GM23338 (cell line): ENCODE measurements around the gene FER. TPM values are rescaled to one million over a fixed set of nuclear protein-coding genes. Genes with fewer than 3 reads are reported as not detected.

Experiments
- ATAC-seq: fragments of 200-7000 bp; cut with Tn5 transposase; 3 replicates; pipeline ENCODE4 v1.9.1; 2020
- DNase-seq: peaks from one replicate; pipeline ENCODE4 v3.0.0-alpha.2; 2015; ENCODE audit warnings: low spot score
- H2AFZ ChIP-seq: fragments of 200-600 bp; sonication (generic); 2 replicates; pipeline ENCODE4 v1.8.0; 2016; ENCODE audit warnings: antibody characterized with exemption, mild to moderate bottlenecking, moderate library complexity
- H3F3A ChIP-seq: fragments of 200-600 bp; sonication (generic); replicated peaks from 2 replicates; pipeline ENCODE4 v1.8.0; 2017; ENCODE audit warnings: antibody characterized with exemption, mixed run types, low read depth
- H3K27ac ChIP-seq: fragments of 200-600 bp; sonication (generic); 2 replicates; pipeline ENCODE4 v1.6.1; 2016; ENCODE audit warnings: low read depth
- H3K27me3 ChIP-seq: fragments of 200-600 bp; sonication (generic); 2 replicates; pipeline ENCODE4 v1.8.0; 2016; ENCODE audit warnings: mild to moderate bottlenecking, mixed run types, moderate library complexity; ENCODE audit not compliant: insufficient read depth
- H3K36me3 ChIP-seq: fragments of 200-600 bp; sonication (generic); 2 replicates; pipeline ENCODE4 v1.8.0; 2016; ENCODE audit warnings: mild to moderate bottlenecking; ENCODE audit not compliant: insufficient read depth
- H3K4me1 ChIP-seq: fragments of 200-600 bp; sonication (generic); 2 replicates; pipeline ENCODE4 v1.8.0; 2016; ENCODE audit warnings: mild to moderate bottlenecking, moderate library complexity; ENCODE audit not compliant: insufficient read depth
- H3K4me2 ChIP-seq: fragments of 200-600 bp; sonication (generic); 2 replicates; pipeline ENCODE4 v1.7.1; 2017; ENCODE audit warnings: mixed run types
- H3K4me3 ChIP-seq: fragments of 200-600 bp; sonication (generic); 2 replicates; pipeline ENCODE4 v1.6.1; 2016; ENCODE audit warnings: mixed run types
- H3K79me2 ChIP-seq: fragments of 200-600 bp; sonication (generic); replicated peaks from 2 replicates; pipeline ENCODE4 v1.8.0; 2017; ENCODE audit warnings: mild to moderate bottlenecking; ENCODE audit not compliant: insufficient read depth
- H3K9me2 ChIP-seq: fragments of 200-600 bp; sonication (generic); 2 replicates; pipeline ENCODE4 v1.8.0; 2017; ENCODE audit not compliant: insufficient read depth
- H4K20me1 ChIP-seq: fragments of 200-600 bp; sonication (generic); replicated peaks from 2 replicates; pipeline ENCODE4 v1.8.0; 2017; ENCODE audit warnings: mild to moderate bottlenecking; ENCODE audit not compliant: insufficient read depth
- H3K27ac Mint-ChIP-seq: 2 replicates; pipeline ENCODE4 v1.8.0; 2020; ENCODE audit warnings: inconsistent platforms, mild to moderate bottlenecking, moderate library complexity, mixed read lengths
- H3K27me3 Mint-ChIP-seq: 3 replicates; pipeline ENCODE4 v1.8.0; 2022; ENCODE audit warnings: low read depth, mild to moderate bottlenecking, moderate library complexity, mixed read lengths, inconsistent platforms; ENCODE audit not compliant: insufficient read depth, poor library complexity
- H3K36me3 Mint-ChIP-seq: 3 replicates; pipeline ENCODE4 v1.8.0; 2021; ENCODE audit warnings: low read depth, mild to moderate bottlenecking, inconsistent platforms, moderate library complexity, mixed read lengths
- H3K4me1 Mint-ChIP-seq: 3 replicates; pipeline ENCODE4 v1.8.0; 2020; ENCODE audit warnings: mild to moderate bottlenecking, inconsistent platforms, mixed read lengths
- H3K4me3 Mint-ChIP-seq: 3 replicates; pipeline ENCODE4 v1.8.0; 2021; ENCODE audit warnings: moderate library complexity, mild to moderate bottlenecking, inconsistent platforms, mixed read lengths
- H3K9me3 Mint-ChIP-seq: 3 replicates; pipeline ENCODE4 v1.8.0; 2020; ENCODE audit warnings: moderate library complexity, mild to moderate bottlenecking, inconsistent platforms, mixed read lengths
- CREB1 ChIP-seq: fragments of 250-450 bp; sonication (Bioruptor Pico); IDR thresholded peaks from 2 replicates; pipeline ENCODE4 v1.5.0; 2020; ENCODE audit warnings: low read depth, mild to moderate bottlenecking, moderate library complexity
- ETS1 ChIP-seq: IDR thresholded peaks from 2 replicates; pipeline ENCODE4 v1.6.1; 2016; ENCODE audit warnings: antibody characterized with exemption
- EZH2 ChIP-seq: fragments of 200-600 bp; sonication (generic); IDR thresholded peaks from one replicate; pipeline ENCODE4 v1.8.0; 2017; ENCODE audit warnings: antibody characterized with exemption, mild to moderate bottlenecking, low read depth; ENCODE audit not compliant: unreplicated experiment
- NANOG ChIP-seq: IDR thresholded peaks from 2 replicates; pipeline ENCODE4 v1.6.1; 2016; ENCODE audit warnings: antibody characterized with exemption, borderline replicate concordance
- polyA plus RNA-seq: library from polyadenylated mRNA; unstranded; fragments of >200 nt; fragmentation: Nextera tagmentation; extraction: Ambion mirVana; gene quantifications from 2 replicates; pipeline ENCODE4 v1.2.1, GENCODE V29; 2016
- total RNA-seq: library from RNA; depleted of rRNA; stranded (reverse); fragments of >200 nt; shearing (Covaris generic); gene quantifications from 2 replicates; pipeline ENCODE4 v1.2.3, GENCODE V29; 2014
- TF ChIP-seq, protein P1 (sequence below): fragments of 250-450 bp; sonication (Bioruptor Pico); IDR thresholded peaks from 2 replicates; pipeline ENCODE4 v1.5.0; 2020; ENCODE audit warnings: mild to moderate bottlenecking, moderate library complexity
- TF ChIP-seq, protein P2 (sequence below): IDR thresholded peaks from one replicate; pipeline ENCODE4 v1.6.1; 2018; ENCODE audit warnings: antibody characterized with exemption; ENCODE audit not compliant: unreplicated experiment

The FER gene
- total and polyA plus RNA-seq, 2 experiments from 2014 or later: 17.4 to 34.8 TPM

- ATAC-seq (no peak), DNase-seq (no peak)
- no peaks in the 10 kb centered on the region for H3K36me3 ChIP-seq
- no peaks in the 10 kb centered on the region for H3F3A ChIP-seq
- TF ChIP-seq EZH2: no peak
- TF ChIP-seq, protein P1, sequence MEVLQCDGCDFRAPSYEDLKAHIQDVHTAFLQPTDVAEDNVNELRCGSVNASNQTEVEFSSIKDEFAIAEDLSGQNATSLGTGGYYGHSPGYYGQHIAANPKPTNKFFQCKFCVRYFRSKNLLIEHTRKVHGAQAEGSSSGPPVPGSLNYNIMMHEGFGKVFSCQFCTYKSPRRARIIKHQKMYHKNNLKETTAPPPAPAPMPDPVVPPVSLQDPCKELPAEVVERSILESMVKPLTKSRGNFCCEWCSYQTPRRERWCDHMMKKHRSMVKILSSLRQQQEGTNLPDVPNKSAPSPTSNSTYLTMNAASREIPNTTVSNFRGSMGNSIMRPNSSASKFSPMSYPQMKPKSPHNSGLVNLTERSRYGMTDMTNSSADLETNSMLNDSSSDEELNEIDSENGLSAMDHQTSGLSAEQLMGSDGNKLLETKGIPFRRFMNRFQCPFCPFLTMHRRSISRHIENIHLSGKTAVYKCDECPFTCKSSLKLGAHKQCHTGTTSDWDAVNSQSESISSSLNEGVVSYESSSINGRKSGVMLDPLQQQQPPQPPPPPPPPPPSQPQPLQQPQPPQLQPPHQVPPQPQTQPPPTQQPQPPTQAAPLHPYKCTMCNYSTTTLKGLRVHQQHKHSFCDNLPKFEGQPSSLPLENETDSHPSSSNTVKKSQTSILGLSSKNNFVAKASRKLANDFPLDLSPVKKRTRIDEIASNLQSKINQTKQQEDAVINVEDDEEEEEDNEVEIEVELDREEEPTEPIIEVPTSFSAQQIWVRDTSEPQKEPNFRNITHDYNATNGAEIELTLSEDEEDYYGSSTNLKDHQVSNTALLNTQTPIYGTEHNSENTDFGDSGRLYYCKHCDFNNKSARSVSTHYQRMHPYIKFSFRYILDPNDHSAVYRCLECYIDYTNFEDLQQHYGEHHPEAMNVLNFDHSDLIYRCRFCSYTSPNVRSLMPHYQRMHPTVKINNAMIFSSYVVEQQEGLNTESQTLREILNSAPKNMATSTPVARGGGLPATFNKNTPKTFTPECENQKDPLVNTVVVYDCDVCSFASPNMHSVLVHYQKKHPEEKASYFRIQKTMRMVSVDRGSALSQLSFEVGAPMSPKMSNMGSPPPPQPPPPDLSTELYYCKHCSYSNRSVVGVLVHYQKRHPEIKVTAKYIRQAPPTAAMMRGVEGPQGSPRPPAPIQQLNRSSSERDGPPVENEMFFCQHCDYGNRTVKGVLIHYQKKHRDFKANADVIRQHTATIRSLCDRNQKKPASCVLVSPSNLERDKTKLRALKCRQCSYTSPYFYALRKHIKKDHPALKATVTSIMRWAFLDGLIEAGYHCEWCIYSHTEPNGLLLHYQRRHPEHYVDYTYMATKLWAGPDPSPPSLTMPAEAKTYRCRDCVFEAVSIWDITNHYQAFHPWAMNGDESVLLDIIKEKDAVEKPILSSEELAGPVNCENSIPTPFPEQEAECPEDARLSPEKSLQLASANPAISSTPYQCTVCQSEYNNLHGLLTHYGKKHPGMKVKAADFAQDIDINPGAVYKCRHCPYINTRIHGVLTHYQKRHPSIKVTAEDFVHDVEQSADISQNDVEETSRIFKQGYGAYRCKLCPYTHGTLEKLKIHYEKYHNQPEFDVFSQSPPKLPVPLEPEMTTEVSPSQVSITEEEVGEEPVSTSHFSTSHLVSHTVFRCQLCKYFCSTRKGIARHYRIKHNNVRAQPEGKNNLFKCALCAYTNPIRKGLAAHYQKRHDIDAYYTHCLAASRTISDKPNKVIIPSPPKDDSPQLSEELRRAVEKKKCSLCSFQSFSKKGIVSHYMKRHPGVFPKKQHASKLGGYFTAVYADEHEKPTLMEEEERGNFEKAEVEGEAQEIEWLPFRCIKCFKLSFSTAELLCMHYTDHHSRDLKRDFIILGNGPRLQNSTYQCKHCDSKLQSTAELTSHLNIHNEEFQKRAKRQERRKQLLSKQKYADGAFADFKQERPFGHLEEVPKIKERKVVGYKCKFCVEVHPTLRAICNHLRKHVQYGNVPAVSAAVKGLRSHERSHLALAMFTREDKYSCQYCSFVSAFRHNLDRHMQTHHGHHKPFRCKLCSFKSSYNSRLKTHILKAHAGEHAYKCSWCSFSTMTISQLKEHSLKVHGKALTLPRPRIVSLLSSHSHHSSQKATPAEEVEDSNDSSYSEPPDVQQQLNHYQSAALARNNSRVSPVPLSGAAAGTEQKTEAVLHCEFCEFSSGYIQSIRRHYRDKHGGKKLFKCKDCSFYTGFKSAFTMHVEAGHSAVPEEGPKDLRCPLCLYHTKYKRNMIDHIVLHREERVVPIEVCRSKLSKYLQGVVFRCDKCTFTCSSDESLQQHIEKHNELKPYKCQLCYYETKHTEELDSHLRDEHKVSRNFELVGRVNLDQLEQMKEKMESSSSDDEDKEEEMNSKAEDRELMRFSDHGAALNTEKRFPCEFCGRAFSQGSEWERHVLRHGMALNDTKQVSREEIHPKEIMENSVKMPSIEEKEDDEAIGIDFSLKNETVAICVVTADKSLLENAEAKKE (CRISPR knock-in tag): no peak
- TF ChIP-seq, protein P2, sequence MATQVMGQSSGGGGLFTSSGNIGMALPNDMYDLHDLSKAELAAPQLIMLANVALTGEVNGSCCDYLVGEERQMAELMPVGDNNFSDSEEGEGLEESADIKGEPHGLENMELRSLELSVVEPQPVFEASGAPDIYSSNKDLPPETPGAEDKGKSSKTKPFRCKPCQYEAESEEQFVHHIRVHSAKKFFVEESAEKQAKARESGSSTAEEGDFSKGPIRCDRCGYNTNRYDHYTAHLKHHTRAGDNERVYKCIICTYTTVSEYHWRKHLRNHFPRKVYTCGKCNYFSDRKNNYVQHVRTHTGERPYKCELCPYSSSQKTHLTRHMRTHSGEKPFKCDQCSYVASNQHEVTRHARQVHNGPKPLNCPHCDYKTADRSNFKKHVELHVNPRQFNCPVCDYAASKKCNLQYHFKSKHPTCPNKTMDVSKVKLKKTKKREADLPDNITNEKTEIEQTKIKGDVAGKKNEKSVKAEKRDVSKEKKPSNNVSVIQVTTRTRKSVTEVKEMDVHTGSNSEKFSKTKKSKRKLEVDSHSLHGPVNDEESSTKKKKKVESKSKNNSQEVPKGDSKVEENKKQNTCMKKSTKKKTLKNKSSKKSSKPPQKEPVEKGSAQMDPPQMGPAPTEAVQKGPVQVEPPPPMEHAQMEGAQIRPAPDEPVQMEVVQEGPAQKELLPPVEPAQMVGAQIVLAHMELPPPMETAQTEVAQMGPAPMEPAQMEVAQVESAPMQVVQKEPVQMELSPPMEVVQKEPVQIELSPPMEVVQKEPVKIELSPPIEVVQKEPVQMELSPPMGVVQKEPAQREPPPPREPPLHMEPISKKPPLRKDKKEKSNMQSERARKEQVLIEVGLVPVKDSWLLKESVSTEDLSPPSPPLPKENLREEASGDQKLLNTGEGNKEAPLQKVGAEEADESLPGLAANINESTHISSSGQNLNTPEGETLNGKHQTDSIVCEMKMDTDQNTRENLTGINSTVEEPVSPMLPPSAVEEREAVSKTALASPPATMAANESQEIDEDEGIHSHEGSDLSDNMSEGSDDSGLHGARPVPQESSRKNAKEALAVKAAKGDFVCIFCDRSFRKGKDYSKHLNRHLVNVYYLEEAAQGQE: no peak
- no peak for TF ChIP-seq NANOG
- no peak for TF ChIP-seq ETS1
- TF ChIP-seq CREB1 (CRISPR knock-in tag): no peak
- H3K4me3 ChIP-seq: no peak overlapping the region
- H3K4me1 Mint-ChIP-seq: peaks cover 16% of the 10 kb centered on the region
- no peak overlapping the region for H3K4me3 Mint-ChIP-seq
- peaks cover 13% of the 10 kb centered on the region for H3K4me1 ChIP-seq
- H3K79me2 ChIP-seq: no peaks in the 10 kb centered on the region
- H2AFZ ChIP-seq: no peak overlapping the region
- no peak overlapping the region for H3K27ac Mint-ChIP-seq
- H3K4me2 ChIP-seq: no peak overlapping the region
- no peak overlapping the region for H3K27ac ChIP-seq
- H3K27me3 ChIP-seq: no peaks in the 10 kb centered on the region
- H3K9me2 ChIP-seq: no peaks in the 10 kb centered on the region
- no peaks in the 10 kb centered on the region for H3K9me3 Mint-ChIP-seq
- no peaks in the 10 kb centered on the region for H3K36me3 Mint-ChIP-seq
- H4K20me1 ChIP-seq: no peaks in the 10 kb centered on the region
- peaks cover 2% of the 10 kb centered on the region for H3K27me3 Mint-ChIP-seq
Measured at GRCh38 chr5:108700930-108701329, 46.8 kb upstream of the FER start.
